CD4-positive, alpha-beta T cell (primary cell): ENCODE data around the gene KCND2. TPM values are rescaled to one million over a fixed set of nuclear protein-coding genes. Genes with fewer than 3 reads are reported as not detected.

Source experiments
- ATAC-seq: fragments of 200-7000 bp; cut with Tn5 transposase; one replicate; pipeline ENCODE4 v1.10.0; 2022; ENCODE audit warnings: mild to moderate bottlenecking; ENCODE audit not compliant: poor library complexity
- CTCF ChIA-PET: fragments of 350-600 bp; sonication (Branson Sonifier 250); formaldehyde crosslinking; loops from one replicate; lab custom pipeline; 2021; ENCODE audit warnings: antibody characterized with exemption, inconsistent platforms; lab: Charles Lee
- POLR2A ChIA-PET: fragments of 350-600 bp; sonication (Branson Sonifier 250); formaldehyde crosslinking; loops from one replicate; lab custom pipeline; 2021; ENCODE audit warnings: antibody characterized with exemption, inconsistent platforms; lab: Charles Lee
- DNase-seq, 14 experiments: peaks; one replicate each; pipeline ENCODE4 v3.0.0-alpha.2; 2013 to 2020; ENCODE audit warnings: mixed read lengths in 2 of 14
- H3K27ac ChIP-seq, 2 donors: one replicate each; pipeline versions ENCODE4 v1.5.1 to v1.7.0; 2013; ENCODE audit warnings: low read length in 2 of 2, low read depth in 1 of 2, mild to moderate bottlenecking in 1 of 2
- H3K27me3 ChIP-seq, 2 experiments: 1 replicate in 1 of 2; 2 replicates in 1 of 2; pipeline versions ENCODE4 v1.6.1 to v1.7.0; 2013; ENCODE audit warnings: low read length in 2 of 2, control low read depth in 1 of 2, mild to moderate bottlenecking in 1 of 2, moderate library complexity in 1 of 2; ENCODE audit not compliant: insufficient read depth in 2 of 2, control insufficient read depth in 1 of 2
- H3K36me3 ChIP-seq: one replicate; pipeline ENCODE4 v1.6.1; 2013; ENCODE audit warnings: low read length, control low read depth; ENCODE audit not compliant: insufficient read depth
- H3K4me1 ChIP-seq: one replicate; pipeline ENCODE4 v1.6.1; 2013; ENCODE audit warnings: low read length, control low read depth; ENCODE audit not compliant: insufficient read depth
- H3K4me3 ChIP-seq: one replicate; pipeline ENCODE4 v1.5.1; 2013; ENCODE audit warnings: mild to moderate bottlenecking, low read length, moderate library complexity
- H3K9me3 ChIP-seq, 2 experiments: 1 replicate in 1 of 2; 2 replicates in 1 of 2; pipeline versions ENCODE4 v1.6.1 to v1.7.0; 2013; ENCODE audit warnings: low read length in 2 of 2, mild to moderate bottlenecking in 2 of 2, control low read depth in 1 of 2, moderate library complexity in 1 of 2; ENCODE audit not compliant: control insufficient read depth in 1 of 2, insufficient read depth in 1 of 2
- H3K27ac Mint-ChIP-seq: one replicate; pipeline ENCODE4 v1.8.0; 2020; ENCODE audit warnings: mixed read lengths
- H3K27me3 Mint-ChIP-seq: one replicate; pipeline ENCODE4 v1.8.0; 2021; ENCODE audit warnings: mixed read lengths
- H3K36me3 Mint-ChIP-seq: one replicate; pipeline ENCODE4 v1.8.0; 2021; ENCODE audit warnings: low read depth, mixed read lengths
- H3K4me1 Mint-ChIP-seq: one replicate; pipeline ENCODE4 v1.8.0; 2021; ENCODE audit warnings: low read depth, mixed read lengths
- H3K4me3 Mint-ChIP-seq: one replicate; pipeline ENCODE4 v1.8.0; 2020; ENCODE audit warnings: mild to moderate bottlenecking, mixed read lengths
- H3K9me3 Mint-ChIP-seq: one replicate; pipeline ENCODE4 v1.8.0; 2020; ENCODE audit warnings: mixed read lengths
- intact Hi-C, 2 experiments: fragments of 100-400 bp; cut with DNase I in 1 of 2; cut with micrococcal nuclease in 1 of 2; formaldehyde crosslinking; loops; one replicate each; pipeline versions ENCODE4 v1.15.1 to v1.9.0; 2023 to 2025; cut with DNase I, micrococcal nuclease
- total RNA-seq, 174 experiments: library from RNA in 2 of 174; stranded (reverse) in 2 of 174; gene quantifications; one replicate each; pipeline ENCODE4 v1.2.3 and lab custom pipeline; 2021 to 2026
- TF ChIP-seq, protein P1 (sequence below): fragments of 200-600 bp; IDR thresholded peaks from one replicate; pipeline ENCODE4 v1.8.0; 2022; ENCODE audit warnings: antibody characterized with exemption, mild to moderate bottlenecking

Gene KCND2
- total RNA-seq, 2 experiments from 2014 or later = not detected

GRCh38 chr7:120600607-120601006 is 327.6 kb downstream of the KCND2 start:
- ChIA-PET CTCF (no interaction called here), POLR2A (no interaction called here)

DNA sequence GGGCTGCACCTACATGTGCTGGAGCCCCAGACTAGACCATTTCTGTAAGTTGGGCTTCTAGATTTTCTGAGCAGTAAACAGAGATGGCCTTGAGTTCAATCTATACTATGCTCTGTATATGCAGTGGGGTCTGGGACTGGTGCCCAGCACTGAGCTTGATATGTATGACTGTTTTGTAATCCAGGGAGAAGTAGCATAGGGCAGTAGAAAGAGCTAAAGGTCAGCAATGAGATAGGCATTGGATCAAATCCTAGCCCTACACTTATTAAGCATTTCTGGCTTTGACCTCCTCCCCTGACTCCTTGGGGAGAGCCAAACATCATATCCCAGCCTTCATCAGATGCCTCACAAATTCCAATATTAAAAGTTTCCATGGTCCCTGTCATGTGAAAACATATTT is 330.4 kb downstream of the KCND2 start:
- H3K27ac Mint-ChIP-seq = no peak overlapping the region
- H3K9me3 Mint-ChIP-seq = peaks cover 8% of the 10 kb centered on the region
- intact Hi-C loops = no loop called here
- no peaks in the 10 kb centered on the region for H3K4me1 ChIP-seq
- TF ChIP-seq, protein P1, sequence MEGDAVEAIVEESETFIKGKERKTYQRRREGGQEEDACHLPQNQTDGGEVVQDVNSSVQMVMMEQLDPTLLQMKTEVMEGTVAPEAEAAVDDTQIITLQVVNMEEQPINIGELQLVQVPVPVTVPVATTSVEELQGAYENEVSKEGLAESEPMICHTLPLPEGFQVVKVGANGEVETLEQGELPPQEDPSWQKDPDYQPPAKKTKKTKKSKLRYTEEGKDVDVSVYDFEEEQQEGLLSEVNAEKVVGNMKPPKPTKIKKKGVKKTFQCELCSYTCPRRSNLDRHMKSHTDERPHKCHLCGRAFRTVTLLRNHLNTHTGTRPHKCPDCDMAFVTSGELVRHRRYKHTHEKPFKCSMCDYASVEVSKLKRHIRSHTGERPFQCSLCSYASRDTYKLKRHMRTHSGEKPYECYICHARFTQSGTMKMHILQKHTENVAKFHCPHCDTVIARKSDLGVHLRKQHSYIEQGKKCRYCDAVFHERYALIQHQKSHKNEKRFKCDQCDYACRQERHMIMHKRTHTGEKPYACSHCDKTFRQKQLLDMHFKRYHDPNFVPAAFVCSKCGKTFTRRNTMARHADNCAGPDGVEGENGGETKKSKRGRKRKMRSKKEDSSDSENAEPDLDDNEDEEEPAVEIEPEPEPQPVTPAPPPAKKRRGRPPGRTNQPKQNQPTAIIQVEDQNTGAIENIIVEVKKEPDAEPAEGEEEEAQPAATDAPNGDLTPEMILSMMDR = no peak
- POLR2A ChIA-PET = no interaction called here
- H3K4me1 Mint-ChIP-seq = no peaks in the 10 kb centered on the region
- no peaks in the 10 kb centered on the region for H3K36me3 Mint-ChIP-seq
- H3K36me3 ChIP-seq = no peaks in the 10 kb centered on the region
- no peak for DNase-seq
- CTCF ChIA-PET = no interaction called here
- no peak for ATAC-seq
- H3K27ac ChIP-seq = no peak overlapping the region
- H3K4me3 ChIP-seq = no peak overlapping the region
- H3K9me3 ChIP-seq = no peaks in the 10 kb centered on the region
- H3K27me3 Mint-ChIP-seq = no peaks in the 10 kb centered on the region
- H3K27me3 ChIP-seq = no peaks in the 10 kb centered on the region
- H3K4me3 Mint-ChIP-seq = no peak overlapping the region

More at GRCh38 chr7:120600607-120601006, 327.6 kb downstream of the KCND2 start:
- Mint-ChIP-seq H3K27me3 (no peaks in the 10 kb centered on the region), H3K27ac (no peak overlapping the region), H3K36me3 (no peaks in the 10 kb centered on the region), H3K9me3 (peaks cover 7% of the 10 kb centered on the region), H3K4me3 (no peak overlapping the region), H3K4me1 (no peaks in the 10 kb centered on the region)
- Histone ChIP-seq H3K4me3 (no peak overlapping the region), H3K27me3 (no peaks in the 10 kb centered on the region), H3K36me3 (no peaks in the 10 kb centered on the region), H3K4me1 (no peaks in the 10 kb centered on the region), H3K27ac (no peak overlapping the region), H3K9me3 (no peaks in the 10 kb centered on the region)
- intact Hi-C loops = no loop called here
- TF ChIP-seq, protein P1 = no peak
- no peak for ATAC-seq
- no peak for DNase-seq

DNA sequence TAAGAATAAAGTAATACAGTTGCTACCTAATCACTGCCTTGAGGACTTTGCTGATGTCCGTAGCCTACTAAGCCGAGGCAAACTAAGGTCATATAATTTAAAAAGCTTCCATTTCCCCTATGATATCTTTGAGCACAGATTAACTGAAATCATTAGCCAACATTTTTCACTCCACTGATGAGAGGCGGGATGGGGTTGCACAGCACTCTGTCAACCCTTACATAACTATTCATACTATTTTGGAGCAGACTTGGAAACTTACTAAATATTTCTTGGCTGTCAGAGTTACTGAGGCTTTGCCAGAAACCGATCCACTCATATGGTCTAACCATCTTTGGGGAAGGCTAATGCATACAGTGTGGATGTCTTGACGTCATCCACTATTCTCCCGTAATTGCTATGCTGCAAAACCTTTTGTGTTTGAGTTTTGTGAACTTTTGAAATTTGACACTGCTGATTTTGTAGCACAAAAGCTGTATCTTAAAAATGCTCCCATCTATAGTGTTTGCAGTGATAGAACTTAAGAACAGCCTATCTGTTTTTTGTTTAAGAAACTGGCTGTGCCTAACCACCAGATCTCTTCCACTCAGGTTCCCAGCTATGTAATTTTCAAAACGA is 336.3 kb downstream of the KCND2 start:
- ATAC-seq = no peak
- Histone ChIP-seq H3K4me1 (no peaks in the 10 kb centered on the region), H3K4me3 (no peak overlapping the region), H3K36me3 (no peaks in the 10 kb centered on the region), H3K9me3 (peaks cover 0 to 8% of the 10 kb centered on the region in 2 experiments), H3K27ac (no peak overlapping the region), H3K27me3 (no peaks in the 10 kb centered on the region)
- no peaks in the 10 kb centered on the region for H3K4me1 Mint-ChIP-seq
- POLR2A ChIA-PET = no interaction called here
- intact Hi-C loops = no loop called here
- H3K27me3 Mint-ChIP-seq = no peaks in the 10 kb centered on the region
- DNase-seq = no peak
- peaks cover 6% of the 10 kb centered on the region for H3K9me3 Mint-ChIP-seq
- H3K27ac Mint-ChIP-seq = no peak overlapping the region
- CTCF ChIA-PET = no interaction called here
- no peak overlapping the region for H3K4me3 Mint-ChIP-seq
- H3K36me3 Mint-ChIP-seq = no peaks in the 10 kb centered on the region
- TF ChIP-seq, protein P1 = no peak
